Sciatic nerve (tissue), 2 donors: ENCODE measurements around the gene CNGA2. TPM values are rescaled to one million over a fixed set of nuclear protein-coding genes. Genes with fewer than 3 reads are reported as not detected.

Experiments used
- ATAC-seq: fragments of 200-7000 bp; cut with Tn5 transposase; one replicate; pipeline ENCODE4 v1.9.1; 2020; ENCODE audit warnings: mild to moderate bottlenecking, moderate library complexity
- DNase-seq: peaks from one replicate; pipeline ENCODE4 v3.0.0-alpha.2; 2020; ENCODE audit warnings: low spot score
- intact Hi-C: fragments of 100-400 bp; cut with DNase I; formaldehyde crosslinking; loops from one replicate; pipeline ENCODE4 v1.14.2; 2022
- total RNA-seq: library from RNA; stranded (reverse); fragmentation: NEBNext Ultra II Directional; extraction: Animal tissue kit (Norgen Biotek cat#: 25700); gene quantifications from one replicate; pipeline ENCODE4 v1.2.1, GENCODE V29; 2021
- donor health status: DM: no; HTN: no; CAD: no.
- donor health status: DM: no; HTN: no; CAD: no.

The CNGA2 gene
- total RNA-seq, 1 donor from 2014 or later: not detected

DNA sequence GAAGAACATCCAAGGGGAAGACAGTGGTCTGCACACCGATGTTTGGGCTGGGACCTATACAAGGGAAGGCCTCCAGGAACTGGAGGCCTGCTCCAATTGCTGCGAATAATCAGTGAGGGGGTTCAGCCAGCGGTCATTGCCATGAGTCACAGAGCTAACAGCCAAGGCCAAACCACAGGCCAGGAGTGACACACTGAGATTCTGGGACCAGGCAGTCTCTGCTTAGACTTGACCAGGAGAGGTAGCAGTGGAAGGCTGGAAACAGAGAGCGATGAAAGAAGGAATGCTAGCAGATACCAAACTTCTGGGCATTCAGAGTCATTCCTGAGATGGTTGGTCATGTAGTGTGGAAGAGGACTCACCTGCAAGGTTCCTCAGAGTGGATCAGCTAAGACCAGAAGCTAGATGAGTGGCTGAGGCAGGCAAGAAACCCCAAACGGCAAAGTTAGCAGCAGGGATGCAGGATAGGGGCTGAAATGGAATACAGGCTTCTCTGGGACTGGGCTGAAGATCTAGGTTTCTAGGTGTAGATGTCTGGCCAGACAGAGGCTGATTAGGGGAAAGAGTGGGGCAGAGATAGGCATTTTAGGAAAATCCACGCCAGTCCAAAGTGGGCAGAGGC, 54.7 kb downstream of the CNGA2 start:
- ATAC-seq (peak; percentile 97), DNase-seq (peak; percentile 68)
- intact Hi-C loops: no loop called here

DNA sequence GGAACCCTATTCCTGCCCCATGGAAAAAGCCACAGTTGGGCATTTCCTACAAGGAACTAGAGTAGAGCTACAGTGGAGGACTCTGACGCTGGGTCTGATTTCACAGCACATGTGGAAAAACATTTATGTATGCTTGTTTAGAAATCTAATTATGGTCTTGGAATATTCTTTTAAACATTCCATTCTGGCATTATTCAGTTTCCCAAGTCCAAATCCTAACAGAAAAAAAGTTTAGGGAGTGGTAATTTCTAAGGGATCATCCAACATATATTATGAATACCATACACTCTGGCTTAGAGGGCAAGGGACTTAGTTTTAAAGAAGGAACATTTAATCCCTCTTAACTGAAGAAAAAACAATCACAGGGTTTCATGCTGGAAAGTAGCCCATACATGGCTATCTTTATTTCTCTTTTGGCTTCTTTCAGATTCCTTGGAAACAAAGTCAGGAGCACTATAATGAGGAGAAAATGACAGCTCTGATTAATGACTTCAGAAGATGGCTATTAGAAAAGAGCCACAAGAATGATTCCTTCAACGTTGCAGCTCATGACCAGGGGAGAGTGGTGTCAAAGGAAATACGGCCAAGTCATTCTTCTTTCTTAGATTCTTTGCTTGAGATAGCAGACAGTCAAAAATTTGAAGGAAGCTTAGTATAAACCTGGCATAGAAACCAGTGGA, 56.1 kb downstream of the CNGA2 start:
- intact Hi-C loops: no loop called here
- no peak for ATAC-seq
- no peak for DNase-seq

DNA sequence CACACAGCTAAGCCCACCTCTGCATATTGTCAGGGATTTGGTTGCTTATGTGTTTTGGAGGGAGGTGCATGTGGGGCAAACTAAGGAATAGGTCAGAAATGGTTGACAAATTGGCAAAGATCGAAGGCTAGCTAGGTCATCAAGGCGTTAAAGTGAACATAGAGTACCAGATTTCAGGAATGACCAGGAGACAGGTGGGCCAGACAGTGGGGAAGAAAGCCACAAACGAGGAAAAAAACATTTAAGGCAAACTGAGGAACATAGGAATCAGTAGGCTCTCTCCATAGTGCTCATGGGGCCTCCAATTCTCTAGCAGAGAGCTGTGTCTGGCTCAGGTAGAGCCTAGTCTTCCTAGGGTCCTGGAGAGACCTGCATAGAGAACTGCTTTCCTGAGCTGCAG, 57.4 kb downstream of the CNGA2 start:
- intact Hi-C loops: no loop called here
- no peak for ATAC-seq
- no peak for DNase-seq

DNA sequence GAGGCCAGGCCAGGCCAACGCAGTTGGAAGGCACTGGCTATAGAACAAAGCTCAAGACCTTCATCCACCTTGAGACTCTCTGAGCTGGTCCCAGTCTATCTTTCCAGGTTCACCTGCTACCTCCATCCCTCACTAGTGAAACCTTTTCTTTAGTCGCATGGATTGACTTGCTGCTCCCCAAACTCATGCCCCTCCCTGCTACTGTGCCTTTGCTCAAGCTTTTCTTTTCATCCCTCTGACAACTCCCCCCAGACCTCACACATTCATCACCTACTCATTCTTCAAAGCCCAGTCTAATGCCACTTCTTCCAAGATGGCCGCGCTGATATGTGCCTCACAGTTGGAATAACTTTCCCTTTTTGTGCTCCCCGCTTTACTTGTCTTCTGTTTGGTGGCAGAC, 58.0 kb downstream of the CNGA2 start:
- DNase-seq: no peak
- intact Hi-C loops: no loop called here
- ATAC-seq: no peak

DNA sequence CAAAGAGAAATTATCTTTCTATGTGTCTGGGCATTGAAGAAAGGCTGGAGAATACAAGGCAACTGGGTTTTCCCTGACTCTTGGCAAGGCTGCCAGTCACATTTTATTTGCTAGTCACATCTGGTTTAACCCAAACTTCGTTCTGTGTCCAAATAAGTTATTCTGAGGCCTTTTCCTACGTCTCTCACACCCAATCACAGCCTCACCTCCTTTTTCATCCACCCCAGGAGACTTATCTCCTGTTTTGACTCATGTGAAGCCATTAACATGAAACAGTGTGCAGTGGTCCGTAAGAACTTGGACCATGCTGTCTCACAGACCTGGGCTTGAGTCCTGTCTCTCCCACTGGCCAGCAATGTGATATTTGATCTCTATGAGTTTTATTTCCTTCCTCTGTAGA, 59.3 kb downstream of the CNGA2 start:
- DNase-seq (no peak), ATAC-seq (no peak)
- intact Hi-C loops: no loop called here

Other genes starting within 250 kb of the CNGA2 start
- not detected for gene PASD1, start 171.1 kb upstream of the CNGA2 start, total RNA-seq
- gene PRRG3, start 39.3 kb upstream of the CNGA2 start, total RNA-seq: 64.3 TPM
- 0.36 TPM for gene FATE1, start 18.7 kb upstream of the CNGA2 start, total RNA-seq
- not detected for gene MAGEA4, start 178.1 kb downstream of the CNGA2 start, total RNA-seq
- gene GABRE, start 239.9 kb downstream of the CNGA2 start, total RNA-seq: 60.7 TPM